NCI-H2107 treated with DMSO at 0.1 percent for 48 hours (cell line): Measurements from ENCODE around the gene FASTKD1.
A peak's percentile ranks its signal among the peaks of the same experiment; 100 is the strongest.

Experiments
- DNase-seq: peaks from one replicate; lab custom pipeline; 2025; ENCODE audit not compliant: unreplicated experiment; lab: John Stamatoyannopoulos, UW

FASTKD1 gene

GRCh38 chr2:169509955-169510354 is 63.7 kb downstream of the FASTKD1 start:
- no peak for DNase-seq

GRCh38 chr2:169509298-169509885 is 64.3 kb downstream of the FASTKD1 start, which contains the start of gene KLHL41:
KLHL41 (plus strand) TSS chr2:169509702; CDS start chr2:169509779, 77 bp downstream.
- DNase-seq = peak; percentile 44

- DNase-seq = peak; percentile 40
Observed at GRCh38 chr2:169507698-169508097, 66.0 kb downstream of the FASTKD1 start.

GRCh38 chr2:169504651-169505050 is 69.0 kb downstream of the FASTKD1 start:
- no peak for DNase-seq

GRCh38 chr2:169495310-169495928 is 78.2 kb downstream of the FASTKD1 start:
- peak; percentile 24 for DNase-seq

- DNase-seq = no peak
Observed at GRCh38 chr2:169493360-169493759, 80.3 kb downstream of the FASTKD1 start.

GRCh38 chr2:169491378-169491777 is 82.3 kb downstream of the FASTKD1 start:
- DNase-seq = no peak

- DNase-seq = no peak
Observed at GRCh38 chr2:169490834-169491233, 82.8 kb downstream of the FASTKD1 start.

GRCh38 chr2:169486487-169486886 is 87.2 kb downstream of the FASTKD1 start:
- no peak for DNase-seq

GRCh38 chr2:169485650-169486138 is 88.0 kb downstream of the FASTKD1 start:
- DNase-seq = no peak

- DNase-seq = no peak
Observed at GRCh38 chr2:169480079-169480465, 93.6 kb downstream of the FASTKD1 start.
